IMR-90 (cell line): ENCODE measurements around the gene GAB1. TPM values are rescaled to one million over a fixed set of nuclear protein-coding genes. Genes with fewer than 3 reads are reported as not detected.

Experiments used
- ATAC-seq: fragments of 200-7000 bp; cut with Tn5 transposase; 2 replicates; pipeline ENCODE4 v1.9.1; 2020; ENCODE audit warnings: low read depth, mild to moderate bottlenecking, moderate library complexity
- BruUV-seq: library from RNA; stranded (reverse); fragments of 400-500 nt; replicated peaks from 2 replicates; lab custom pipeline; 2021; lab: Mats Ljungman, UMichigan
- CTCF ChIA-PET: fragments of 300-600 bp; formaldehyde crosslinking; extraction: SDS; loops from one replicate; lab custom pipeline; 2021; ENCODE audit warnings: antibody characterized with exemption; lab: Yijun Ruan, JAX
- POLR2A ChIA-PET: fragments of 300-600 bp; sonication (Branson Sonifier 250); formaldehyde crosslinking; loops from one replicate; lab custom pipeline; 2022; ENCODE audit warnings: antibody characterized with exemption; ENCODE audit not compliant: unreplicated experiment; lab: Charles Lee
- DNase-seq: peaks from one replicate; pipeline ENCODE4 v3.0.0; 2013
- H2AFZ ChIP-seq: replicated peaks from 2 replicates; pipeline ENCODE3; 2013; ENCODE audit warnings: low read length, mild to moderate bottlenecking; ENCODE audit not compliant: poor library complexity
- H2AK5ac ChIP-seq: 2 replicates; pipeline ENCODE4 v1.6.1; 2013; ENCODE audit warnings: low read depth, low read length, inconsistent platforms
- H2AK9ac ChIP-seq: replicated peaks from 2 replicates; pipeline ENCODE3; 2013; ENCODE audit warnings: mild to moderate bottlenecking, low read depth, low read length, moderate library complexity; ENCODE audit not compliant: poor library complexity
- H2BK120ac ChIP-seq: 2 replicates; pipeline ENCODE4 v1.6.1; 2013; ENCODE audit warnings: low read depth, low read length, inconsistent platforms
- H2BK15ac ChIP-seq: 3 replicates; pipeline ENCODE4 v1.6.1; 2013; ENCODE audit warnings: low read depth, low read length, inconsistent platforms
- H2BK20ac ChIP-seq: 2 replicates; pipeline ENCODE4 v1.6.1; 2013; ENCODE audit warnings: low read depth, mild to moderate bottlenecking, inconsistent platforms, low read length, moderate library complexity
- H2BK5ac ChIP-seq: 2 replicates; pipeline ENCODE4 v1.6.1; 2013; ENCODE audit warnings: mild to moderate bottlenecking, low read depth, low read length, inconsistent platforms; ENCODE audit not compliant: poor library complexity, severe bottlenecking
- H3K14ac ChIP-seq: replicated peaks from 2 replicates; pipeline ENCODE4 v1.6.1; 2013; ENCODE audit warnings: low read depth, low read length, inconsistent platforms
- H3K18ac ChIP-seq: 2 replicates; pipeline ENCODE4 v1.6.1; 2013; ENCODE audit warnings: low read depth, low read length, control low read depth
- H3K23ac ChIP-seq: 2 replicates; pipeline ENCODE4 v1.6.1; 2013; ENCODE audit warnings: low read depth, low read length, inconsistent platforms
- H3K27ac ChIP-seq: 2 replicates; pipeline ENCODE4 v1.5.1; 2013; ENCODE audit warnings: mild to moderate bottlenecking, control low read depth, low read length; ENCODE audit not compliant: insufficient read depth
- H3K27me3 ChIP-seq: 2 replicates; pipeline ENCODE4 v1.6.1; 2013; ENCODE audit warnings: low read length; ENCODE audit not compliant: control insufficient read depth, insufficient read depth
- H3K36me3 ChIP-seq: 2 replicates; pipeline ENCODE4 v1.6.1; 2013; ENCODE audit warnings: low read length, mixed read lengths; ENCODE audit not compliant: control insufficient read depth, insufficient read depth
- H3K4ac ChIP-seq: 2 replicates; pipeline ENCODE4 v1.6.1; 2013; ENCODE audit warnings: low read depth, low read length, inconsistent platforms
- H3K4me1 ChIP-seq: 2 replicates; pipeline ENCODE4 v1.6.1; 2013; ENCODE audit warnings: low read length, mixed read lengths; ENCODE audit not compliant: control insufficient read depth, insufficient read depth
- H3K4me2 ChIP-seq: 2 replicates; pipeline ENCODE4 v1.6.1; 2013; ENCODE audit warnings: low read depth, mild to moderate bottlenecking, control low read depth, low read length, moderate library complexity
- H3K4me3 ChIP-seq: 2 replicates; pipeline ENCODE4 v1.5.1; 2013; ENCODE audit warnings: low read depth, mild to moderate bottlenecking, control low read depth, low read length, moderate library complexity; ENCODE audit not compliant: insufficient read depth
- H3K56ac ChIP-seq: 2 replicates; pipeline ENCODE4 v1.6.1; 2013; ENCODE audit warnings: low read length, inconsistent platforms; ENCODE audit not compliant: insufficient read depth; ENCODE audit errors: extremely low read depth
- H3K79me1 ChIP-seq, 2 experiments: 2 replicates each; pipeline ENCODE4 v1.6.1; 2013; ENCODE audit warnings: low read length in 2 of 2, inconsistent platforms in 1 of 2, low read depth in 1 of 2
- H3K9ac ChIP-seq: 2 replicates; pipeline ENCODE4 v1.6.1; 2013; ENCODE audit warnings: low read depth, low read length, control low read depth
- H3K9me1 ChIP-seq: 2 replicates; pipeline ENCODE4 v1.6.1; 2013; ENCODE audit warnings: low read length, inconsistent platforms; ENCODE audit not compliant: insufficient read depth
- H3K9me3 ChIP-seq: 2 replicates; pipeline ENCODE4 v1.6.1; 2013; ENCODE audit warnings: low read length; ENCODE audit not compliant: control insufficient read depth, insufficient read depth
- H4K20me1 ChIP-seq: 2 replicates; pipeline ENCODE4 v1.6.1; 2013; ENCODE audit warnings: low read length, inconsistent platforms; ENCODE audit not compliant: insufficient read depth
- H4K5ac ChIP-seq: 2 replicates; pipeline ENCODE4 v1.6.1; 2013; ENCODE audit warnings: mild to moderate bottlenecking, low read depth, low read length, control low read depth
- H4K8ac ChIP-seq, 2 experiments: 2 replicates each; pipeline ENCODE4 v1.6.1; 2013; ENCODE audit warnings: low read depth in 2 of 2, low read length in 2 of 2, control low read depth in 1 of 2, inconsistent platforms in 1 of 2
- H4K91ac ChIP-seq: 2 replicates; pipeline ENCODE4 v1.6.1; 2013; ENCODE audit warnings: low read depth, low read length, inconsistent platforms; ENCODE audit not compliant: insufficient read depth
- BHLHE40 ChIP-seq: fragments of 150-350 bp; IDR thresholded peaks from 2 replicates; pipeline ENCODE4 v1.6.1; 2016; ENCODE audit warnings: mild to moderate bottlenecking, low read depth, low read length
- CEBPB ChIP-seq: IDR thresholded peaks from 2 replicates; pipeline ENCODE4 v1.6.1; 2012; ENCODE audit warnings: low read depth, low read length, improper control_type of control experiment
- CTCF ChIP-seq: conservative IDR thresholded peaks from 2 replicates; pipeline ENCODE4 v1.5.1; 2012; ENCODE audit warnings: mild to moderate bottlenecking, low read depth, low read length, improper control_type of control experiment
- FOS ChIP-seq: fragments of 150-350 bp; IDR thresholded peaks from 2 replicates; pipeline ENCODE4 v1.6.1; 2016; ENCODE audit warnings: low read depth, low read length
- MAFK ChIP-seq: IDR thresholded peaks from 2 replicates; pipeline ENCODE4 v1.6.1; 2012; ENCODE audit warnings: low read depth, low read length, improper control_type of control experiment
- MAZ ChIP-seq: IDR thresholded peaks from 2 replicates; pipeline ENCODE4 v1.6.1; 2012; ENCODE audit warnings: low read depth, mild to moderate bottlenecking, low read length, improper control_type of control experiment, moderate library complexity, borderline replicate concordance
- WGBS, 2 experiments: methylation state at CpG; one replicate each; pipeline versions ENCODE4 v1.1.5 to v1.1.7; 2013; ENCODE audit warnings: missing lambda C conversion rate in 2 of 2; ENCODE audit not compliant: insufficient read length in 1 of 2; ENCODE audit errors: extremely low coverage in 2 of 2; 5-methylcytosine and 5-hydroxymethylcytosine counted together
- dilution Hi-C: fragments of 300-500 bp; cut with HindIII; formaldehyde crosslinking; loops from one replicate; pipeline ENCODE4 v1.14.3; 2018; ENCODE audit warnings: low sequenced_read_pairs; ENCODE audit not compliant: unreplicated experiment
- in situ Hi-C: fragments of 300-500 bp; cut with MboI; formaldehyde crosslinking; loops from 3 replicates; pipeline ENCODE4 v1.14.3; 2019; ENCODE audit warnings: low sequenced_read_pairs, inconsistent platforms, mixed read lengths
- intact Hi-C: fragments of 100-400 bp; cut with micrococcal nuclease; formaldehyde crosslinking; loops from 2 replicates; pipeline ENCODE4 v1.10.0; 2022
- polyA plus RNA-seq, 3 experiments: library from polyadenylated mRNA; depleted of rRNA; stranded (reverse); fragments of >200 nt; gene quantifications; 2 replicates each; pipeline ENCODE4 v1.2.3, GENCODE V29; 2012; ENCODE audit warnings: low replicate concordance in 1 of 3
- total RNA-seq: library from RNA; depleted of rRNA; stranded (reverse); fragments of >200 nt; gene quantifications from 2 replicates; pipeline ENCODE4 v1.2.3, GENCODE V29; 2012
- TF ChIP-seq, protein P1 (sequence below): fragments of 150-350 bp; IDR thresholded peaks from 2 replicates; pipeline ENCODE4 v1.6.1; 2017; ENCODE audit warnings: mild to moderate bottlenecking, antibody characterized with exemption, low read length, low read depth

Gene GAB1
- total and polyA plus RNA-seq, 2 of the 4 experiments (the other 2 are of a cell fraction) = 2.8 to 12.0 TPM

- peak; percentile 79 for ATAC-seq
- H3K4me3 ChIP-seq = no peak overlapping the region
Observed at GRCh38 chr4:143358923-143359643, 22.4 kb downstream of the GAB1 start.

More at GRCh38 chr4:143358923-143359643, 22.4 kb downstream of the GAB1 start:
- Histone ChIP-seq H3K18ac (peak overlapping the region; percentile 84), H3K56ac (peak overlapping the region; percentile 42; the same call in 1 of the 2 replicates), H2BK20ac (peak overlapping the region; percentile 95), H3K4me1 (peaks cover 20% of the 10 kb centered on the region), H3K4me2 (peak overlapping the region; percentile 73), H2BK15ac (peak overlapping the region; percentile 88), H3K27me3 (no peaks in the 10 kb centered on the region), H4K20me1 (no peaks in the 10 kb centered on the region), H2AFZ (no peak overlapping the region), H4K5ac (peak overlapping the region; percentile 65), H4K8ac (peak overlapping the region; percentile 40 to 42; a peak in 3 of 4 replicates), H3K14ac (peak overlapping the region; percentile 82), H3K79me1 (peaks cover 44 to 69% of the 10 kb centered on the region in 2 experiments), H3K9ac (no peak overlapping the region), H3K36me3 (no peaks in the 10 kb centered on the region), H3K9me3 (no peaks in the 10 kb centered on the region), H3K27ac (peak overlapping the region; percentile 33; the same call in 1 of the 2 replicates), H2BK5ac (peak overlapping the region; percentile 74), H2AK5ac (peak overlapping the region; percentile 48; the same call in 1 of the 2 replicates), H2AK9ac (no peak overlapping the region), H3K4ac (peak overlapping the region; percentile 79), H3K9me1 (peaks cover 11% of the 10 kb centered on the region), H4K91ac (peak overlapping the region; percentile 18; the same call in 1 of the 2 replicates), H3K23ac (peak overlapping the region; percentile 82; the same call in 1 of the 2 replicates), H2BK120ac (peak overlapping the region; percentile 91)
- ChIA-PET POLR2A (no interaction called here), CTCF (no interaction called here)
- in situ Hi-C loops = no loop called here
- WGBS, 2 experiments = no CpG with 5 or more reads among the region's 6 CpGs
- TF ChIP-seq CEBPB (peak; percentile 26; the same call in 1 of the 2 replicates), FOS (0 out of 2 replicates have a peak, but pooled peaks have one; percentile 21), CTCF (no peak), MAZ (peak; percentile 58; the same call in 1 of the 2 replicates), BHLHE40 (peak; percentile 58; the same call in 1 of the 2 replicates), MAFK (no peak)
- TF ChIP-seq, protein P1, sequence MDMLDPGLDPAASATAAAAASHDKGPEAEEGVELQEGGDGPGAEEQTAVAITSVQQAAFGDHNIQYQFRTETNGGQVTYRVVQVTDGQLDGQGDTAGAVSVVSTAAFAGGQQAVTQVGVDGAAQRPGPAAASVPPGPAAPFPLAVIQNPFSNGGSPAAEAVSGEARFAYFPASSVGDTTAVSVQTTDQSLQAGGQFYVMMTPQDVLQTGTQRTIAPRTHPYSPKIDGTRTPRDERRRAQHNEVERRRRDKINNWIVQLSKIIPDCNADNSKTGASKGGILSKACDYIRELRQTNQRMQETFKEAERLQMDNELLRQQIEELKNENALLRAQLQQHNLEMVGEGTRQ = peak; percentile 68
- dilution Hi-C loops = no loop called here
- no TSS peak for BruUV-seq
- intact Hi-C loops = no loop called here
- DNase-seq = peak; percentile 93
